GM19372 (cell line): ENCODE results near the gene GAB1.

Experiments used
- ATAC-seq: cut with Tn5 transposase; IDR thresholded peaks from one replicate; pipeline ENCODE4 v1.9.1; 2021; ENCODE audit warnings: mild to moderate bottlenecking, low read depth, moderate library complexity; ENCODE audit not compliant: unreplicated experiment

GAB1 gene

GRCh38 chr4:143383005-143383574 lies 46.4 kb downstream of the GAB1 start:
- ATAC-seq: no peak

GRCh38 chr4:143384381-143384994 lies 47.8 kb downstream of the GAB1 start:
- no peak for ATAC-seq

- ATAC-seq: no peak
Observed at GRCh38 chr4:143386812-143387211, 50.1 kb downstream of the GAB1 start.

- no peak for ATAC-seq
Observed at GRCh38 chr4:143389579-143390195, 53.0 kb downstream of the GAB1 start.

- ATAC-seq: no peak
Observed at GRCh38 chr4:143390764-143391163, 54.1 kb downstream of the GAB1 start.

- ATAC-seq: no peak
Observed at GRCh38 chr4:143391261-143391660, 54.6 kb downstream of the GAB1 start.

GRCh38 chr4:143391895-143392294 lies 55.2 kb downstream of the GAB1 start:
- ATAC-seq: no peak

GRCh38 chr4:143393195-143393594 lies 56.5 kb downstream of the GAB1 start:
- ATAC-seq: no peak

GRCh38 chr4:143394739-143395453 lies 58.2 kb downstream of the GAB1 start:
- ATAC-seq: no peak

- no peak for ATAC-seq
Observed at GRCh38 chr4:143396695-143397094, 60.0 kb downstream of the GAB1 start.

GRCh38 chr4:143397335-143397734 lies 60.7 kb downstream of the GAB1 start:
- no peak for ATAC-seq

- ATAC-seq: no peak
Observed at GRCh38 chr4:143397887-143398286, 61.2 kb downstream of the GAB1 start.

GRCh38 chr4:143399113-143399949 lies 62.7 kb downstream of the GAB1 start:
- ATAC-seq: peak; percentile 43

GRCh38 chr4:143400082-143400481 lies 63.4 kb downstream of the GAB1 start:
- no peak for ATAC-seq

- no peak for ATAC-seq
Observed at GRCh38 chr4:143402776-143403552, 66.3 kb downstream of the GAB1 start.

GRCh38 chr4:143403553-143403820 lies 66.8 kb downstream of the GAB1 start:
- no peak for ATAC-seq

GRCh38 chr4:143404555-143404954 lies 67.9 kb downstream of the GAB1 start:
- peak; percentile 85 for ATAC-seq

- ATAC-seq: no peak
Observed at GRCh38 chr4:143405075-143405730, 68.5 kb downstream of the GAB1 start.

- ATAC-seq: no peak
Observed at GRCh38 chr4:143406523-143406922, 69.8 kb downstream of the GAB1 start.

GRCh38 chr4:143407474-143407873 lies 70.8 kb downstream of the GAB1 start:
- ATAC-seq: no peak
